NCI-H1694 (cell line): Measurements from ENCODE around the gene TSSK2.
"Not testable (repeated sequence)": the region's sequence is repeated elsewhere in the genome, so short reads cannot be mapped to it uniquely, and the experiment has no call there.

ENCODE experiments used
- DNase-seq: peaks from one replicate; lab custom pipeline; 2025; lab: John Stamatoyannopoulos, UW

The TSSK2 gene

GRCh38 chr22:19130959-19131684 is at the start of gene TSSK2:
TSSK2 (plus strand) TSS chr22:19131308; CDS start chr22:19131400, 92 bp downstream.
- no peak for DNase-seq

GRCh38 chr22:19081351-19081750 is 49.8 kb upstream of the TSSK2 start:
- DNase-seq = no peak

- no peak for DNase-seq
Measured at GRCh38 chr22:19082101-19082500, 49.0 kb upstream of the TSSK2 start.

- DNase-seq = no peak
Measured at GRCh38 chr22:19082793-19083192, 48.3 kb upstream of the TSSK2 start.

- DNase-seq = not testable (repeated sequence)
Measured at GRCh38 chr22:19084126-19084525, 47.0 kb upstream of the TSSK2 start.

GRCh38 chr22:19084586-19084985 is 46.5 kb upstream of the TSSK2 start:
- DNase-seq = not testable (repeated sequence)

GRCh38 chr22:19085233-19085718 is 45.8 kb upstream of the TSSK2 start:
- peak; percentile 32 for DNase-seq

- no peak for DNase-seq
Measured at GRCh38 chr22:19086417-19086816, 44.7 kb upstream of the TSSK2 start.

GRCh38 chr22:19086896-19087295 is 44.2 kb upstream of the TSSK2 start:
- DNase-seq = no peak

GRCh38 chr22:19088866-19089595 is 42.1 kb upstream of the TSSK2 start:
- no peak for DNase-seq

GRCh38 chr22:19090183-19090582 is 40.9 kb upstream of the TSSK2 start:
- DNase-seq = no peak

- no peak for DNase-seq
Measured at GRCh38 chr22:19090586-19091127, 40.5 kb upstream of the TSSK2 start.

GRCh38 chr22:19092725-19093124 is 38.4 kb upstream of the TSSK2 start:
- no peak for DNase-seq

GRCh38 chr22:19094393-19094997 is 36.6 kb upstream of the TSSK2 start:
- DNase-seq = no peak

GRCh38 chr22:19096555-19096954 is 34.6 kb upstream of the TSSK2 start:
- no peak for DNase-seq

GRCh38 chr22:19097518-19097917 is 33.6 kb upstream of the TSSK2 start:
- no peak for DNase-seq

- DNase-seq = no peak
Measured at GRCh38 chr22:19098157-19098556, 33.0 kb upstream of the TSSK2 start.

- DNase-seq = no peak
Measured at GRCh38 chr22:19103880-19104821, 27.0 kb upstream of the TSSK2 start.

GRCh38 chr22:19105456-19105855 is 25.7 kb upstream of the TSSK2 start:
- DNase-seq = no peak

- DNase-seq = no peak
Measured at GRCh38 chr22:19105867-19106802, 25.0 kb upstream of the TSSK2 start.
